ENCODE measurements around the gene GAS1.

Gene GAS1, protein sequence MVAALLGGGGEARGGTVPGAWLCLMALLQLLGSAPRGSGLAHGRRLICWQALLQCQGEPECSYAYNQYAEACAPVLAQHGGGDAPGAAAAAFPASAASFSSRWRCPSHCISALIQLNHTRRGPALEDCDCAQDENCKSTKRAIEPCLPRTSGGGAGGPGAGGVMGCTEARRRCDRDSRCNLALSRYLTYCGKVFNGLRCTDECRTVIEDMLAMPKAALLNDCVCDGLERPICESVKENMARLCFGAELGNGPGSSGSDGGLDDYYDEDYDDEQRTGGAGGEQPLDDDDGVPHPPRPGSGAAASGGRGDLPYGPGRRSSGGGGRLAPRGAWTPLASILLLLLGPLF

DNA sequence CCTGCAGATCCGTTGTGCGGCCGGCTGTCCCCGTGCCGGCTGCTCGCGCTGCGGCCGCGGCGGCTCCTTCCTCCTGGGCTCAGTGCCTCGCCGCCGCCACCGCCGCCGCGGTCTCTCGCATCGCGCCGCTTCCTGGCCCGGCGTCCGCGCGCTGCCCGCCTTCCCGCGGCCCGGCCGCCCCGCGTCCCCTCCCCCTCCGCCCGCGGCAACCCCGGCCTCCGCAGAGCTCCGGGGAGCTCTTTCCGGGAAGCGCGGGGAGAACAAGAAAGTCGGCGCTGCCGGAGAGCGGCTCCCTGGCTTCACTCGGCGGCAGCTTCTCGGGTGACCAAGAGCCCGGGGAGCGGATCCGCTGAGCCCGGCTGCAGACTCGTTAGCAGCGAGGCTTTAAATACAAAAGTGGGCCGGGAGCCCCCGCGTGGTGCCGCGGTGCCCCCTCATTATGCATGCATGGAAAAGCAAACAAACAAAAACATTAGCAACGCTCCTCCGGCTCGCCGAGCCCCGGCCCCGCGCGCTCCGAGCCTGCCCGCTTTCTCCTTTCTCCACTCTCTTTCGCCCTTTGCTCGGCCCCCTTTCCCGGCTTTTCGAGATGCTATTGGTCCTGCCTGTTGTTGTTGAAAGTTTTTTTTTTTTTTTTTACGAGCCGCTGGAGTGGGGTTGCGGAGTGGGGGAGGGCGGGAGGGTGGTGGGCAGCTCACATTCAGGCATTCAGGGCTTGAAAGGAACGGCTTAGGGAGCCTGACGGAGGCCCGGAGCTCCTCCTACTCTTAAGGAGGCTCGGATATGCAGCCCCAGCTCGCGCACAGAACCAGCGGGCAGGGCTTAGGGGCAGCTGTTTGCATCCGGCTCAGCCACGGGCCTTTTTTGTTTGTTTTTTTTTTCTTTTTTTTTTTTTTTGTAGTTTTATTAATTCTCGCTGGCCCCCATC, at the start of gene GAS1:
Gene GAS1 (minus strand): TSS at position 361 of the 928 bp plus-strand sequence. CDS start 727 bp downstream, outside the sequence.
- peak; percentile 94 for DNase-seq (ENCODE audit: low read depth, low spot score)

DNA sequence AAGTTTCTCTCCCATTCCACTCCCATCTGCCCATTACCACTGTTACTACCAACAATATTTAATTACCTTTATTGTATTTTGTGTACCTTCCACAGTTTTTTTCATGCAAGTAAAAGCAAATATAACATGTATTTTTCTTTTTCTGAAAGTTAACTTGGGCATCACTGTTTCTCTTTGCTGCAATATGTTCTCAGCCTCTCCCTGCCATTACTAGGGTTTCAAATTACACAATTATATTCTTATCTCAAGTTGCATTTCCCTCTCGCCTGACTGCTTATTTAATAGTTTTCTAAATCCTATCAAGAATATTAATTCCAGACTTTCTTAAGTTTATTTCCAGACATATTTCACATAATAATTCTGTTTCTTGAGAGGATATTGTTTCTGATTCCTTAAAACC, 46.9 kb upstream of the GAS1 start:
- no peak for DNase-seq (ENCODE audit: low read depth, low spot score)

DNA sequence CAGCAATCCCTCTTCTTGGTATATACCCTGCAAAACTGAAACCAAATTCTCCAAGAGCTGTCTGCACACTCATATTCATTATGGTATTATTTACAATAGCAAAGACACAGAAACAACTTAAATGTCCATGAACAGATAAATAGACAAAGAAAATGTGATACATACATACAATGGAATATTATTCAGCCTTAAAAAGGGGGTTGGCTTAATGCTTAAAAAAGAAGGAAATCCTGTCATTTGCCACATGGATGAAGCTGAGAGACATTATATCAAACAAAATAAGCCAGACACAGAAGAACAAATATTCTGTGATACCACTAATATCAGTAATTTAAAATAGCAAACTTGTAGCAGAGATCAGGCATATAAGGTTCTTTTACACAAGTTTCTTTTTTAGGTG, 46.5 kb upstream of the GAS1 start:
- DNase-seq (ENCODE audit: low read depth, low spot score), result no peak

DNA sequence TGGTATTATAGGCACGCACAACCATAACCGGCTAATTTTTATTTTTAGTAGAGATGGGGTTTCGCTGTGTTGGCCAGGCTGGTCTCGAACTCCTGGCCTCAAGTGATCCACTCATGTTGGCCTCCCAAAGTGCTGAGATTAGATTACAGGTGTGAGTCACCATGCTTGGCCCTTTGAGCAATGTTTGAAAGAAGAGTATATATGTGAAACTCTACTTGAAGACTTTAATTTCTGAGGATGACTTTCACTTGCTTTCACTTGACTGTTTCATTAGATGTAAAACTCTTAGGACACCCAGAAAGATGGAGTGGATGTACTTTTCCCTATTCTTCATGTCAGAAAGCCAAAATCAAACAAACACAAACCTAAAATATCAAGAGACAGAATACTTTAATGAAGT, 43.8 kb upstream of the GAS1 start:
- DNase-seq (ENCODE audit: low read depth, low spot score), result no peak

DNA sequence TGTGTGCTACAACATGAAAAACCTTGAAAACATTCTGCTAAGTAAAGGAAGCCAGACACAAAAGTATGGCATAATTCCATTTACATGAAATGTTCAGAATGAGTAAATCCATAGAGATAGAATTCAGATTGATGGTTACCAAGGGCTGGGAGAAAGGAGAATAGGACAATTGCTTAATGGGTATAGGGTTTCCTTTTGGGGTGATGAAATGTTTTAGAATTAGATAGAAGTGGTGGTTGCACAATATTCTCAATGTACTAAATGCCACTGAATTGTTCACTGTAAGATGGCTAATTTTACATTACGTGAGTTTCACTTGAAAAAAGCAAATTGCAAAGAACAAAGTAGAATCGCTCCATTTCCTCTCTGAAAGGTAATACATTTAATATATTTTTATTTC, 43.0 kb upstream of the GAS1 start:
- no peak for DNase-seq (ENCODE audit: low read depth, low spot score)

- no peak for DNase-seq (ENCODE audit: low read depth, low spot score)
Measured at GRCh38 chr9:86987900-86988299, 40.6 kb upstream of the GAS1 start.

DNA sequence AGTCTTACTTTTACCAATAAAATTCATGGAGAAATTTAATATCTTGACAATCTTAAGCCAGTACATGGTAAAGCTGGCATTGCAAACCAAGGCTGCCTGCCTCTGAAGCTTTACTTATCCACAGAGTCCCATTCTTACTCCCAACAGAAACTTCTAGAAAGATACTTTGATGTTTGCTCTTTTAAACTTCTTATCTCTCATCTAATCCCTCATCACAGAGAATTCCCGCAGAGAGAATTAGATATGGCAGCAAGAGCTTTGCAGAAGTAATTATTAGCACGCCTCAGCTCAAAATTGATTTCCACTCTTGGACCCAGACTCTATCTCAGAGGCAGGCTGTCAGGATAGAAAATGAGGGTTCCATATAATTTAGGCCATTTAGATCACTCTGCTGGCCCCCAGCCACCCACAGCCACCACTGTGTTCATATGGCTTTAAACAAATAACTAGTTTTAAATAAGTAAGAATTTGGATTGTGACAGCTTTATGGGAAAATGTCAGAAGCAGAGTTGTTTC, 37.9 kb upstream of the GAS1 start:
- no peak for DNase-seq (ENCODE audit: low read depth, low spot score)

DNA sequence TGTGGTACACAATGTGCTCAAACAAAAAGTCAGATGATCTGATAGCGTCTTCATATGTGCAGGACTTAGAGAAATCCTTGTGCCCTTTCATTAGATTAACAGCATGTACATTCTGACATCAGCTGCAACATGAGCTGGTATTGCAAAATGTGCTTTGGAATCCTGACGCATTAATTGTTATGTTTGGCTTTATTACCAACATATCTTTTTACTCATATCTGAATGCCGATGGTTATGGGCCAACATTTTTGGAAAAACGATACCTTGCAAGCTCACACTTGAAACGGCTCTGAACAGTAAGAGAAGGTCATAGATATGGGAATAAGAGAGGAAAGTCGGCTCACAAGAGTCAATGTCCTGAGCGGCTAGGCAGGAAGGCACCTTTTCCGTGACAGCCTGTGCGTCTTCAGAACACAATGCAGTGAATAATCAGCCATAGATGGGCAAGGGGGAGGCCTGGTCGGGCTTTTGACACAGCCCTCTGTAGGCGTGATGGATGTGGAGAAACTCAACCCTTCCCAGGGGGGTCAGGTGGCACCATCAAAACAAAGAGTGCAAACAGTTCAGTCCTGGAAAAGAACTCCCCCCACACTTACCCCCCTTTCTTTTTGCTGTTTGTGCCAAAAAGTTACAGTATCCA, 36.4 kb upstream of the GAS1 start:
- peak; percentile 82 for DNase-seq (ENCODE audit: low read depth, low spot score)

DNA sequence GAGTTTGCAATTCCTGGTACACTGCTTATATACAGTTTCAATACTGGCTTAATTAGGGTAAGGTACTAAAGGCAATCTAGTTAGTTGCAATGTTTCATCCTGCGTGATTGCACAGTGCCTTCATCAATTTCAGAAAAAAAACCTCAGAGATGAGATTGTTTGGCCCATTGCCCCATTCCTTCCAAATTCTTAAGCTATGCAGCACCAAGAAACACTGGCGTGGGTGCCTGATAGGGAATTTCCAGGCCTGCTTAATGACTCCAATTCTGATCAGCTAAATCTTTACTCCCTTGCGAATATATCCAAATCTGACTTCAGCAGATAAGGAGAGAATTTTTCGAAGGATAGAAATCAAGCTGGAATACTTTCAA, 35.9 kb upstream of the GAS1 start:
- no peak for DNase-seq (ENCODE audit: low read depth, low spot score)

GRCh38 chr9:86980802-86981201, 33.5 kb upstream of the GAS1 start:
- no peak for DNase-seq (ENCODE audit: low read depth, low spot score)

DNA sequence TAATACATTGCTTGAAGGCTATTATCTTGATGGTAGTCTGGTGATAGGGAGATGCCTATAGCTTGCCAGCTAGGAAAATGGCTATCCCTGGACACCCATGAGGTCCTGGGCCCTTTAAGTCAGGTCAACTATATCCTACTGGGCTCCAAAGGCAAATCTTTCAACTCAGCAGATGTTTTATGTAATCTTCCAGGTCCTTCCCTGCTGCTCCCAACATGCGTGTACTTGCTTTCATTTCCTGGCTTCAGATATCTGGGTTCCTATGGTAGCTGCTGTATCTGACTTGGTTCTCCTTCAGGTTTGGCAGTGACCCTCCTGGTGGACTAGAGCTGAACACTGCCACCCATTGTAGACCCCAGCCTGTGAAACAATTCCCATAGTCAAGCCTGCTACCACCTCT, 32.4 kb upstream of the GAS1 start:
- no peak for DNase-seq (ENCODE audit: low read depth, low spot score)

DNA sequence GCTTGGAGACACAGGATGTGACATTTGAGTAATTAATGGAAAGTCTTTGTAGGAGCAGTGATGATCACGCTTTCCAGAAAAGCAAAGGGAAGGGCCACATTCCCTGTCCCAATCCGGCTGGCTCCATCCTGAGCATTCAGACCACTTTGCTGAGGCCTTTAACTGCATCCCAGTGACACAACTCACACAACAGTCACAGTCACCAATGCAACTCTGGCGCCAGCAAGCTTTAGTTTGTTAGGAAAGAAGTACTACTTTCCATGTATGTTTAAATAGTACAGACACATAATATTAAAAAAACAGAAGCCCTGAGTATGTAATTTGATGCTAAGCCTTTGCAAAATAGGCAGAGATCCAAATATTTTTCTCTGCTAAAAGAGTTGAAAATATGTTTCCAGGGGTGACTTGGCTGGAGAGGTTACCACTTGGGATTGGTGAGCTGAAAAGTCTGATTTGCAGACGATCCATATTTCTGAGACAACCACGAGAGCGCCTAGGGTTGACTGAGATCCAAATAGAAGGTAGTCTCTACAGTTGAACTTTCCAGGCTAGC, 31.7 kb upstream of the GAS1 start:
- peak; percentile 49 for DNase-seq (ENCODE audit: low read depth, low spot score)

DNA sequence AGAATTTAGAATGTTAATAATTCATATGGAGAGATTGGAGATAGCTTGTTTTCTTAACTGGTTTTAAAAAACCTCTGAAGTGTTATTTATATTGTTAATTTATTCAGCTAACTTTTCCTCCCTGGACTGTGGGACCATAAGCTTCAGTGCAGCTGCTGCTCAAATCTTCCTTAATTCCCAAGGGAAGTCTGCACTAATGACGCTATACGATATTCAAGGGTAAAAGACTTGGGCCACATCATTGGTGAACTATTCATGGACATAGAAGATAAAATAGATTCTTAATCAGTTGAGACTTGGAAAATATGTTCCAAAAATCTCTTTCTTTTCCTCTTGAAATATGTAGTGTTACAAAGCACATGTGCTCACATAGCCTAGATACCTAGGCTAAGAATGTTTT, 31.1 kb upstream of the GAS1 start:
- no peak for DNase-seq (ENCODE audit: low read depth, low spot score)

DNA sequence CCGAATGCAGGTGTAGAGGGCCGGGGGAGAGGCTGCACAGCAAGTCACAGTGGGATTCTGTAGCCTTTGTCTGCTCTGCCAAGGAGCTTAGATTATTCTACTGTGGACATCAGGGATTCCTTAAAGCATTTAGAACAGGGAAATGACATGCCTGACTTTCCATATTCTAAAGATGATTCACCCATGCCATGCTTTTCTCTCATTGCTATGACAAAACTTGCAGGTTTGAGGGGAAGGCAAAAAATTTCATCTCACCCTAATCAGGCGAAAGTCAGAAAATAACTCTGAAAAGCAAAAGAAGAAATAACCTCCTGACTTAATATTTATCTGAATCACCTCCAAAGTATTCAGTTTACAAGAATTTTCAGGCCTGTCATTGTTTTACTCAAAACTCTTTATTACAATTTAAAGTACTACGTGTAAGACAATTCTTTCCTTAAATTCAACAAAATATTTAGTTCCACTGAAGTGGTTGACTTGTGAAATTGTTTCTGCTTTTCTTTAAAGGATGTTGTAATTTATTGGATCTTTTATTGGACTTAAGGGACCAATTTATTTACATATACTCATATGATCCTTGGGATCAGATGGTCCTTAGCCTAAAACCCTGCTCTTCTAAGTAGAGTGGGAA, 30.0 kb upstream of the GAS1 start:
- no peak for DNase-seq (ENCODE audit: low read depth, low spot score)

DNA sequence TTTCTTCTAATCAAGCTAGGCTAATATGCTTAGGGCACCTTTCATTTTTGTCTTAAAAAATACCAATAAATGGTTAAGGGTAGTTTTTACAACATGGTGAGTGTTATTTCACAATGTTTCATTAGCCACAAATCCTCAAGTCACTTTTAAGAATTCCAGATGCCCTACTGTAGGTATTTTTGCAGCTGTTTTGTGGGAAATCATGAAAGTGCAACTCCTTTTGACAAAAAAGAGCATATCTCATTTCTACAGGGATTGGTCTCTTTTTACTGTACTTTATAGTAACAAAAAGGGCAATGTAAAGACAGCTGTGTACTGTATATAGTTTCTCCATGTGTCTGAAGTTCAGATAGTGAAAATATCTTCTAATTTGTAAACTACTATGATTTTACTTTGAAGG, 28.3 kb upstream of the GAS1 start:
- no peak for DNase-seq (ENCODE audit: low read depth, low spot score)

DNA sequence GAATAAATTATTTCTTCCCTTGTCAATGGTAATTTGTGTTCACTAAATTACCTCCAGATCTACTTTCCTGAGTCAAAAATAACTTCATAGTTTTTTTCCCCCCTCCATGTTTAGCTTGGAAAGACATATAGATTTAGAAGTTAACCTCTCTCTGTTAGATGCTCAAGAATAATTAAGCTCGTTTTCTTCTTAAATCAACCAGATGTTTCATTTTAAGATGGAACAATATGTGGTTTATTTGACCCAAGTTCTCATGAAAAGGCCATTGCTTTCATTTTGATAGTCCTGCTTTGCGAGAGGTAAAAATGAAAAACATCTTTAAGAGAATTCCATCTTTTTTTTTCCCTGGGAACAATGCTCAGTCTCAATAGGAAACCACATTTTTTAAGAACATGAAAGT, 27.7 kb upstream of the GAS1 start:
- no peak for DNase-seq (ENCODE audit: low read depth, low spot score)

DNA sequence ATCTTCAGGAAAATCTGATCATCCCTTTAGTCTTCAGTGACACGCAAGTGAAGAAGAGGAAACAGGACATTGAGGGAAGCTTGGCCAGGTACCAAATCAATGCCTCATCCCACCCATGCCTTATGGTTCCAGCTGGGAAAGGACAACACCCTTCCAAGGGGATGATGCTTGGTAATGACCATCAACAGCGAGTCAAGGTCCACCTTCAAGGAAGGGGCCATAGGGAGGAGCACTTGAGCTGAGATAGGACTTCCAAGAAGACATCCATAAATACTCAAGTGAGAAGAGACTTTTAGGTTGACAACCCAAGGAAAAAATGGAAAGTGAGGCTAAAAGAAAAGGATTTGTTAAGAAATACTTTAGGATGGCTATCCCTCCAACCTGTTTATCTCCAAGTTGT, 27.1 kb upstream of the GAS1 start:
- no peak for DNase-seq (ENCODE audit: low read depth, low spot score)

DNA sequence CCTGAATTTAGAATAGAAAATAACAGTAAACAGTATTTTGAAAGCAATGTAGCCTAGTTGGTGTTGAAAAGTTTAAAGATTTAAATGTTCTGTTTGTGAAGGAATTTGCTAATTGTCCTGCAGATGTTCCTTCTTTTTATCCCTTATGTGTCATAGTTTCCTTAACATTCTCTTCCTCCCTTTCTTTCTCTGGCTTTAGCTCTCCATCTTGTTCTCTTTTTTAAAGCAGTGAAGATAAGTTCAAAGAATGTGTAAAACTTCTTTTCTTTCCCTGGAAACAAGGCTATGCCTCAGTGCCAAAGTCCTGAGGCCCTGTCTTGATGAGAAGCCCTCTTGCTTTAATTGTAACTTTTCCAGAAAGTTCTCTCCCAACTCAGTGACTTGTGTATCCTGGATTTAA, 24.4 kb upstream of the GAS1 start:
- no peak for DNase-seq (ENCODE audit: low read depth, low spot score)

- DNase-seq (ENCODE audit: low read depth, low spot score), result no peak
Measured at GRCh38 chr9:86968258-86968920, 21.1 kb upstream of the GAS1 start.

DNA sequence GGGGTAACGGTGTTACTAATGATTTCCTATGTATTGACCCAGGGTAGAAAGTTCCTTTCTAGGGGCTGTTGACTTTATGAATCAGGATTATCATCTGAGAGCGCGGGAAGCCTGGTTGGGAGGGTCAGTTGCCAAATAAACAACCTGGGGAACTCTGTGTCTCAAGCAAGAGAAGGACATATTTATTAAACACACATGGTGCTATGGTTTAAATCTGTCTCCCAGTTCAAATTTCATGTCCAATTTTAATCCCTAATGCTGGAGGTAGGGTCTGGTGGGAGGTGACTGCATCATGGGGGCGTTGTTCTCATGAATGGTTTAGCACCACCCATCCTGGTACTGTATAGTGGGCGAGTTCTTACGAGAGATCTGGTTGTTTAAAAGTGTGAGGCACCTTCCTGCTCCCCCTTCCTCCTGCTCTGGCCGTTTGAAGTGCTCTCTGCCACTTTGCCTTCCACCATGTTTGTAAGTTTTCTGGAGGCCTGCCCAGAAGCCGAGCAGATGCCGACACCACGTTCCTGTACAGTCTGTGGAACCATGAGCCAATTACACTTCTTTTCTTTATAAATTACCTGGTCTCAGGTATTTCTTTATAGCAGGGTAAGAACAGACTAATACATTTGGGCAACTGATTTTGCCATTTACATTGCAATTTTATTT, 19.7 kb upstream of the GAS1 start:
- no peak for DNase-seq (ENCODE audit: low read depth, low spot score)

All from smooth muscle cell of the brain vasculature (primary cell).